ENCODE data around the gene ASPA. TPM values are rescaled to one million over a fixed set of nuclear protein-coding genes. Genes with fewer than 3 reads are reported as not detected.

ASPA gene
- total and polyA plus RNA-seq, 4 experiments from 2014 or later = not detected

DNA sequence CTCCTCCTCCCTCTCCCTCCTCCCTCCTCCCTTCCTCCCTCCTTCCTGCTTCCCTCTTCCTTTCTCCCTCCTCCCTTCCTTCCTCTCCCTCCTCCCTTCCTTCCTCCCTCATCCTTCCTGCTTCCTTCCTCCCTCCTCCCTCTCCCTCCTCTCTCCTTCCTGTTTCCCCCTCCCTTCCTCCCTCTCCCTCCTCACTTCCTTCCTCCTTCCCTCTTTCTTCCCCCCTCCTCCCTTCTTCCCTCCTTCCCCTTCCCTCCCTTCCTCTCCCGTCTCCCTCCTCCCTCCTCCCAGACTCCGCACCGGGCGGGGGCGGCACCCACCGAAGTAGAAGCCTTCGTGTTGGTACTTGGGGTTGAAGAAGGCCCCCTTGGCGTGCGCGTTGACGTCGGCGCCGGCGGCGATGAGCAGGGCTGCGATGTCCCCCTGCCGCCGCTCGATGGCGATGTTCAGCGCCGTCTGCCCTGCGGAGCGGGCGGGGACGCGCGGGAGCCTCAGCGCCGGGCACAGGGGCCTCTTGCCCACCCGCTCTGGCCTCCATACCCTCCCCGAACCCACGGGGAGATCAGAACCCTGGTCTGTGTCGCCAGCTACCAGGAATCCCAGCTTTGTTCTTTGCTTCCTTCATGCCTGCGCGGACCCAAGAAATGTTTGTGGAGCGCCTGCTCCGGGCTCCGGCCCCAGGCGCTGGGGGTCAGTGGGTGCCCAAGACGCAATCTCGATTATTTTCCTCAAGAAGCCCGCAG is 59.6 kb downstream of the ASPA start:
- intact Hi-C loops (cut with micrococcal nuclease) = no loop called here
- Mint-ChIP-seq H3K4me3 (peak overlapping the region in 6 of 8 donors; percentile 15 to 61 (median 47)), H3K27me3 (peaks cover 0 to 3% of the 10 kb centered on the region in 2 donors), H3K36me3 (no peaks in the 10 kb centered on the region), H3K9me3 (peaks cover 0 to 2% (median 0%) of the 10 kb centered on the region in 8 donors), H3K4me1 (peaks cover 2 to 6% (median 5%) of the 10 kb centered on the region in 4 donors), H3K27ac (peak overlapping the region in 4 of 7 donors; percentile 15 to 91 (median 68))
- Histone ChIP-seq H3K4me3 (ENCODE audit: low read length in 2 of 2) (no peak overlapping the region), H3K4me1 (ENCODE audit: insufficient read depth, low read length) (peaks cover 6% of the 10 kb centered on the region), H3K27ac (ENCODE audit: low read depth, low read length) (no peak overlapping the region), H3K9me3 (ENCODE audit: control insufficient read depth in 1 of 2, low read length in 2 of 2) (no peaks in the 10 kb centered on the region), H3K36me3 (ENCODE audit: insufficient read depth, low read length) (no peaks in the 10 kb centered on the region), H3K27me3 (ENCODE audit: insufficient read depth, low read length) (no peaks in the 10 kb centered on the region)
- peak; percentile 29 to 51 (median 43) for DNase-seq
- POLR2A ChIA-PET (ENCODE audit: partially characterized antibody) = interaction anchor here (1.0 kb wide), 2 partner anchors 23 to 102 kb away, joined by 3 read pairs; no protein-coding TSS in a partner anchor
- CTCF ChIA-PET (ENCODE audit: partially characterized antibody) = no interaction called here

DNA sequence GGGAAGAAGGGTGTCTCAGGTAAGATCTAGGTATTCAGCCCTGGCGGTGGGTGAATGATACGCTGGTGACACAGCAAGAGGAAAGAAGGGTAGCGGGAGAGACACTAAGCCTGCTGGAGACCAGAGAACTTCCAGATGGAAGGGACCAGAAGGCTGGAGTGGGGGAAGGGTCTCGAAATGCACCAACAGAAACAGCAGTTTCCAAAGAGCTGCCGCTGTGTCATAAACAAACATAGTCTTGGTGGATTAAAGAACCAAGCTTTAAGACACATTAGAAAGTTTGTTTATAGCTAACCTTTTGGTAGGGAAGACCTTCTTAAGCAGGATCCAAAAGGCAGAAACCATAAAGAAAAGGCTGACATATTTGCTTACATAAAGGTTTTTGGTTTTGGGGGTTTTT is 60.9 kb downstream of the ASPA start:
- peaks cover 2 to 6% (median 5%) of the 10 kb centered on the region in 4 donors for H3K4me1 Mint-ChIP-seq
- POLR2A ChIA-PET (ENCODE audit: partially characterized antibody) = no interaction called here

DNA sequence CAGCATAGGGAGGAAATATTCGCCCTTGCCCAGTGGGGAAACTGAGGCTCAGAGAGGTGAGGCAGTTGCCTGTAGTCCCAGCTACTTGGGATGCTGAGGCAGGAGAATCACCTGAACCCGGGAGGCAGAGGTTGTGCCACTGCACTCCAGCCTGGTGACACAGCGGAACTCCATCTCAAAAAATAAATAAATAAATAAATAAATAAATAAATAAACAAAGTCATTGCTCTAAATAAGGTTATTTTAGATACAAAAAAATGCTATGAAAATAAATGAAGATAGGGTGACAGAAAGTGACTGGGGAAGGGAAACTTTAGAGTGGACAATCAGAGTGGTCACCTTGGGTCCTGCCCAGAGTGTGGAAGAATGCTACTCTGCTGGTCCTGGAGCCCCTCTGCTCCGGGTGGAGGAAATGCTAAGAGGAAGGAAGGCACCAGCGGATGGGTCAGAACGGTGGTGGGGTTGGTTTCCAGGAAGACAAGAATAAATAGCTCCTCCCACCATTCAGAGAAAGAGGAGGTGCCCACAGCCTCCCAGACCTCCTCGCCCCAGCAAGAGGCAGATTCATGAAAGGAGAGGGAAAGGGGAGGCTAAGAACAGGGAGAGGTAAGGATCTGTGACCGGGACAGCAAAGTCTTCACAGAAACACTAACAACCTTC is 64.2 kb downstream of the ASPA start:
- ChIA-PET CTCF (ENCODE audit: partially characterized antibody) (no interaction called here), POLR2A (ENCODE audit: partially characterized antibody) (no interaction called here)
- H3K27ac Mint-ChIP-seq = no peak overlapping the region

More for the DNA sequence above, 60.9 kb downstream of the ASPA start:
- no peaks in the 10 kb centered on the region for H3K27me3 ChIP-seq (ENCODE audit: insufficient read depth, low read length)
- H3K36me3 ChIP-seq (ENCODE audit: insufficient read depth, low read length) = no peaks in the 10 kb centered on the region
- Mint-ChIP-seq H3K27ac (peak overlapping the region in 5 of 7 donors; percentile 1 to 88 (median 64)), H3K36me3 (no peaks in the 10 kb centered on the region), H3K9me3 (peaks cover 0 to 2% (median 0%) of the 10 kb centered on the region in 8 donors), H3K27me3 (peaks cover 0 to 3% of the 10 kb centered on the region in 2 donors), H3K4me3 (peak overlapping the region in 1 of 8 donors; percentile 10)
- intact Hi-C loops (cut with micrococcal nuclease) = no loop called here
- no peak overlapping the region for H3K27ac ChIP-seq (ENCODE audit: low read depth, low read length)
- no peak for DNase-seq
- peaks cover 6% of the 10 kb centered on the region for H3K4me1 ChIP-seq (ENCODE audit: insufficient read depth, low read length)
- CTCF ChIA-PET (ENCODE audit: partially characterized antibody) = no interaction called here
- no peak overlapping the region for H3K4me3 ChIP-seq (ENCODE audit: low read length in 2 of 2)
- no peaks in the 10 kb centered on the region for H3K9me3 ChIP-seq (ENCODE audit: control insufficient read depth in 1 of 2, low read length in 2 of 2)

DNA sequence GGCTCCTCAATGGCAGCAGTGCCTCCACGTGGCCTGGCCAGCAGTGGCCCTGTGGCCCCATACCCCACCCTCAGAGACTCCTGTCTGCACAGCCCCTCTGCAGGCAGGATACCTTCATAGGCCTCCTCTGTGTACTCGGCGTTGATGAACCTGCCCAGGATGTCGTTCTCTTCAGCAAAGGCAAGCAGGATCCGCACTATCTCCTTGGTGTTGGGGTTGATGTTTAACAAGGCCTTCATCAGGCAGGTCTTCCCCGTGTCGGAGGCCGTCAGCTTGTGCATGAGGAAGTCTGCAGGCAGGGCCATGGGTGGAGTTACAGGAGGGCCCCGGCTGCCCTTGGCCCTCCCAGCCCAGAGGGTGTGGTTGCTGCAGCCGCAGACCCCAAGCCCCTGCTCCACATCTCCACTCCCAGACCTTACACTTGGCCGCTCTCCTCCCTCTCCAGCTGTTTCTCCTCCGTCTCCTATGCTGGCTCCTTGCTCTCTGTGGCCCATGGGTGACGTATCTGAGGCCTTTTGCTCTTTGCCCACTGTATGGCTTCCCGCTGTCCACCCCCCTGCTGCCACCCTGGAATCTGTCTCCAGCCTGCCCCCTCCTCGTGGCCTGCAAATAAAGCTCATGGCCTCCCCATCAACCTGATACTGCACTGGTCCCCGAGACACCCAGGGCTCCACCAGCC is 66.8 kb downstream of the ASPA start:
- Mint-ChIP-seq H3K27ac (no peak overlapping the region), H3K36me3 (no peaks in the 10 kb centered on the region), H3K4me3 (no peak overlapping the region), H3K4me1 (no peaks in the 10 kb centered on the region), H3K27me3 (peaks cover 3 to 5% of the 10 kb centered on the region in 2 donors), H3K9me3 (peaks cover 0 to 2% (median 0%) of the 10 kb centered on the region in 8 donors)
- H3K36me3 ChIP-seq (ENCODE audit: insufficient read depth, low read length) = no peaks in the 10 kb centered on the region
- ChIA-PET CTCF (ENCODE audit: partially characterized antibody) (no interaction called here), POLR2A (ENCODE audit: partially characterized antibody) (no interaction called here)
- DNase-seq = no peak
- H3K4me1 ChIP-seq (ENCODE audit: insufficient read depth, low read length) = no peaks in the 10 kb centered on the region
- H3K9me3 ChIP-seq (ENCODE audit: control insufficient read depth in 1 of 2, low read length in 2 of 2) = no peaks in the 10 kb centered on the region
- intact Hi-C loops (cut with micrococcal nuclease) = no loop called here
- H3K4me3 ChIP-seq (ENCODE audit: low read length in 2 of 2) = no peak overlapping the region
- no peaks in the 10 kb centered on the region for H3K27me3 ChIP-seq (ENCODE audit: insufficient read depth, low read length)
- H3K27ac ChIP-seq (ENCODE audit: low read depth, low read length) = no peak overlapping the region

More for the DNA sequence above, 64.2 kb downstream of the ASPA start:
- Histone ChIP-seq H3K27me3 (ENCODE audit: insufficient read depth, low read length) (no peaks in the 10 kb centered on the region), H3K36me3 (ENCODE audit: insufficient read depth, low read length) (no peaks in the 10 kb centered on the region), H3K4me3 (ENCODE audit: low read length in 2 of 2) (no peak overlapping the region), H3K4me1 (ENCODE audit: insufficient read depth, low read length) (no peaks in the 10 kb centered on the region), H3K9me3 (ENCODE audit: control insufficient read depth in 1 of 2, low read length in 2 of 2) (no peaks in the 10 kb centered on the region), H3K27ac (ENCODE audit: low read depth, low read length) (no peak overlapping the region)
- peaks cover 0 to 2% (median 0%) of the 10 kb centered on the region in 8 donors for H3K9me3 Mint-ChIP-seq
- peaks cover 0 to 5% (median 0%) of the 10 kb centered on the region in 4 donors for H3K4me1 Mint-ChIP-seq
- no peaks in the 10 kb centered on the region for H3K36me3 Mint-ChIP-seq
- peaks cover 3 to 5% of the 10 kb centered on the region in 2 donors for H3K27me3 Mint-ChIP-seq
- intact Hi-C loops (cut with micrococcal nuclease) = no loop called here
- DNase-seq = no peak
- H3K4me3 Mint-ChIP-seq = no peak overlapping the region

DNA sequence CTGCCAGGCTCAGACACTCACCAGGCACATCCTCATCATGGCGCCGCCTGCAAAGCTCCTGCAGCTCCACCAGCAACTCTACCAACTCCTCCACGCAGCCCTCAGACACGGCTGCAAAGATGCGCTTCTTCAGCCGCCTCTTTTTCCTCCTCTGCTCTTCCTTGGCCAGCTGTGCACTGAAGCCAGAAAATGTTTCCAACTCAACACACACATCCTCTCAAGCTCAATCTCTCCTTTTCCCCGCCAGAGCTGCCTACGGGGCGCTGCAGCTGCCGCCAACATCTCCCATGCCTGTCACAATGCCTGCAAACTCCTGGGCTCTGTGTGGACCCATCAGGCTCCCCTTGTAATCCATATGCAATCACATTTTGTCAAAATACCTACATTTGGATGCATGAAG is 67.7 kb downstream of the ASPA start:
- Histone ChIP-seq H3K27ac (ENCODE audit: low read depth, low read length) (no peak overlapping the region), H3K4me3 (ENCODE audit: low read length in 2 of 2) (no peak overlapping the region), H3K36me3 (ENCODE audit: insufficient read depth, low read length) (no peaks in the 10 kb centered on the region), H3K4me1 (ENCODE audit: insufficient read depth, low read length) (no peaks in the 10 kb centered on the region), H3K27me3 (ENCODE audit: insufficient read depth, low read length) (no peaks in the 10 kb centered on the region), H3K9me3 (ENCODE audit: control insufficient read depth in 1 of 2, low read length in 2 of 2) (no peaks in the 10 kb centered on the region)
- Mint-ChIP-seq H3K27me3 (peaks cover 3 to 5% of the 10 kb centered on the region in 2 donors), H3K9me3 (peaks cover 0 to 2% (median 0%) of the 10 kb centered on the region in 8 donors), H3K27ac (peak overlapping the region in 1 of 7 donors; percentile 43), H3K36me3 (no peaks in the 10 kb centered on the region), H3K4me3 (no peak overlapping the region), H3K4me1 (no peaks in the 10 kb centered on the region)
- ChIA-PET POLR2A (ENCODE audit: partially characterized antibody) (no interaction called here), CTCF (ENCODE audit: partially characterized antibody) (no interaction called here)
- intact Hi-C loops (cut with micrococcal nuclease) = no loop called here
- DNase-seq = no peak

DNA sequence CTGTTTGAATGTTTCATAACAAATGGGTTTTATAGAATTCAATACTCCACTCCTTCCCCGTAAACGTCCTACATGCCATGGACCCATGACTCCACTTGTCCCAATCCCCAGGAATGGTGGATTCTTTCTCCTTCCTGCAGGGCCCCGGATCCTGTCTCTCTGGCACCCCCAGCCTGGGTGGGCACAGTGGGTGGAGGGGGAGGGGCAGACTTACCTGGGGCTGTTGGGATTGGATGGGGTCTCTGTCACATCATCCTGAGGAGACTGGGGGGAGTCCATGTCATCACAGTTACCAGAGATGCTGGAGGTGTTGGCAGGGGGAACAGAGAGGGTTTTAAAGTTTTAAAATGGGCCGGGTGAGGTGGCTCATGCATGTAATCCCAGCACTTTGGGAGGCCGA is 68.6 kb downstream of the ASPA start:
- DNase-seq = no peak
- Mint-ChIP-seq H3K9me3 (peaks cover 0 to 2% (median 0%) of the 10 kb centered on the region in 8 donors), H3K4me3 (no peak overlapping the region), H3K36me3 (no peaks in the 10 kb centered on the region), H3K27me3 (peaks cover 3 to 5% of the 10 kb centered on the region in 2 donors), H3K4me1 (no peaks in the 10 kb centered on the region), H3K27ac (no peak overlapping the region)
- ChIA-PET CTCF (ENCODE audit: partially characterized antibody) (no interaction called here), POLR2A (ENCODE audit: partially characterized antibody) (no interaction called here)
- no peak overlapping the region for H3K27ac ChIP-seq (ENCODE audit: low read depth, low read length)
- intact Hi-C loops (cut with micrococcal nuclease) = no loop called here
- H3K27me3 ChIP-seq (ENCODE audit: insufficient read depth, low read length) = no peaks in the 10 kb centered on the region
- no peaks in the 10 kb centered on the region for H3K9me3 ChIP-seq (ENCODE audit: control insufficient read depth in 1 of 2, low read length in 2 of 2)
- H3K4me3 ChIP-seq (ENCODE audit: low read length in 2 of 2) = no peak overlapping the region
- no peaks in the 10 kb centered on the region for H3K36me3 ChIP-seq (ENCODE audit: insufficient read depth, low read length)
- no peaks in the 10 kb centered on the region for H3K4me1 ChIP-seq (ENCODE audit: insufficient read depth, low read length)

GRCh38 chr17:3545151-3545550 is 69.4 kb downstream of the ASPA start:
- ChIA-PET CTCF (ENCODE audit: partially characterized antibody) (no interaction called here), POLR2A (ENCODE audit: partially characterized antibody) (no interaction called here)
- H3K9me3 ChIP-seq (ENCODE audit: control insufficient read depth in 1 of 2, low read length in 2 of 2) = no peaks in the 10 kb centered on the region
- peaks cover 0 to 6% (median 0%) of the 10 kb centered on the region in 8 donors for H3K9me3 Mint-ChIP-seq
- intact Hi-C loops (cut with micrococcal nuclease) = no loop called here
- no peak overlapping the region for H3K4me3 Mint-ChIP-seq
- no peak for DNase-seq
- H3K27me3 Mint-ChIP-seq = peaks cover 5% of the 10 kb centered on the region in 2 donors
- H3K4me1 ChIP-seq (ENCODE audit: insufficient read depth, low read length) = no peaks in the 10 kb centered on the region
- no peak overlapping the region for H3K4me3 ChIP-seq (ENCODE audit: low read length in 2 of 2)
- H3K27me3 ChIP-seq (ENCODE audit: insufficient read depth, low read length) = no peaks in the 10 kb centered on the region
- no peaks in the 10 kb centered on the region for H3K36me3 Mint-ChIP-seq
- no peaks in the 10 kb centered on the region for H3K36me3 ChIP-seq (ENCODE audit: insufficient read depth, low read length)
- H3K27ac ChIP-seq (ENCODE audit: low read depth, low read length) = no peak overlapping the region
- H3K4me1 Mint-ChIP-seq = no peaks in the 10 kb centered on the region
- H3K27ac Mint-ChIP-seq = no peak overlapping the region
